Hepatocyte (in vitro differentiated cells): ENCODE data around the gene WDR54.

ENCODE experiments used
- EZH2 ChIP-seq: fragments of 200-600 bp; sonication (generic); IDR thresholded peaks from 2 replicates; pipeline ENCODE4 v1.6.1; 2016; ENCODE audit warnings: antibody characterized with exemption, mild to moderate bottlenecking, borderline replicate concordance
- EZH2phosphoT487 ChIP-seq: fragments of 200-600 bp; sonication (generic); IDR thresholded peaks from one replicate; pipeline ENCODE4 v1.6.1; 2018; ENCODE audit warnings: antibody characterized with exemption, mild to moderate bottlenecking, low read depth, moderate library complexity; ENCODE audit not compliant: unreplicated experiment, severe bottlenecking
- TF ChIP-seq, protein P1 (sequence below): fragments of 200-600 bp; sonication (generic); IDR thresholded peaks from 2 replicates; pipeline ENCODE4 v1.5.1; 2016; ENCODE audit warnings: antibody characterized with exemption, mild to moderate bottlenecking; ENCODE audit not compliant: poor library complexity

DNA sequence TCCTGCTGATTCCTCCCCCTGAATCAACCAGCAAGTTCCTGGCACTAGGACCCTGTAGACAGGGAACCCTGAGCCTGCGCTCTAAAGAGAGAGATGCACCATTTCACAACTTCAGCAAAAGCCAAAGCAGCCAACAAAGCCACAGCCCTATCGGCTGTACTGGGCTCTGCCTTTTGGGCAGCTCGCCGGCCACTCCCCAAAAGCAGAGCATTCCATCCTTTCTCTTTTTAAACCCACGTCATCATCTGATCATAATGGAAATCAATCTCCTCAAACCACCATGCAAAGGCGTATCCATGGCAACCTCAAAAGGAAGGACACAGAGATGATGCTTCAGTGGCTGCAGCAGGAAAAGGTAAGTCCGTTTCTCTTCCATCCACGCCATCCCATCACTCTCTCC is 36.1 kb upstream of the WDR54 start:
- TF ChIP-seq, protein P1, sequence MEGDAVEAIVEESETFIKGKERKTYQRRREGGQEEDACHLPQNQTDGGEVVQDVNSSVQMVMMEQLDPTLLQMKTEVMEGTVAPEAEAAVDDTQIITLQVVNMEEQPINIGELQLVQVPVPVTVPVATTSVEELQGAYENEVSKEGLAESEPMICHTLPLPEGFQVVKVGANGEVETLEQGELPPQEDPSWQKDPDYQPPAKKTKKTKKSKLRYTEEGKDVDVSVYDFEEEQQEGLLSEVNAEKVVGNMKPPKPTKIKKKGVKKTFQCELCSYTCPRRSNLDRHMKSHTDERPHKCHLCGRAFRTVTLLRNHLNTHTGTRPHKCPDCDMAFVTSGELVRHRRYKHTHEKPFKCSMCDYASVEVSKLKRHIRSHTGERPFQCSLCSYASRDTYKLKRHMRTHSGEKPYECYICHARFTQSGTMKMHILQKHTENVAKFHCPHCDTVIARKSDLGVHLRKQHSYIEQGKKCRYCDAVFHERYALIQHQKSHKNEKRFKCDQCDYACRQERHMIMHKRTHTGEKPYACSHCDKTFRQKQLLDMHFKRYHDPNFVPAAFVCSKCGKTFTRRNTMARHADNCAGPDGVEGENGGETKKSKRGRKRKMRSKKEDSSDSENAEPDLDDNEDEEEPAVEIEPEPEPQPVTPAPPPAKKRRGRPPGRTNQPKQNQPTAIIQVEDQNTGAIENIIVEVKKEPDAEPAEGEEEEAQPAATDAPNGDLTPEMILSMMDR = no peak
- TF ChIP-seq EZH2 (no peak), EZH2phosphoT487 (no peak)
